Activated effector memory CD4-positive, alpha-beta T cell treated with Interleukin-2 at 50 U/mL for 16 hours (primary cell): ENCODE results near the gene POLR1A.
A peak's percentile ranks its signal among the peaks of the same experiment; 100 is the strongest.

Experiments used
- DNase-seq: peaks from one replicate; pipeline ENCODE4 v3.0.0-alpha.2; 2020

POLR1A gene

DNA sequence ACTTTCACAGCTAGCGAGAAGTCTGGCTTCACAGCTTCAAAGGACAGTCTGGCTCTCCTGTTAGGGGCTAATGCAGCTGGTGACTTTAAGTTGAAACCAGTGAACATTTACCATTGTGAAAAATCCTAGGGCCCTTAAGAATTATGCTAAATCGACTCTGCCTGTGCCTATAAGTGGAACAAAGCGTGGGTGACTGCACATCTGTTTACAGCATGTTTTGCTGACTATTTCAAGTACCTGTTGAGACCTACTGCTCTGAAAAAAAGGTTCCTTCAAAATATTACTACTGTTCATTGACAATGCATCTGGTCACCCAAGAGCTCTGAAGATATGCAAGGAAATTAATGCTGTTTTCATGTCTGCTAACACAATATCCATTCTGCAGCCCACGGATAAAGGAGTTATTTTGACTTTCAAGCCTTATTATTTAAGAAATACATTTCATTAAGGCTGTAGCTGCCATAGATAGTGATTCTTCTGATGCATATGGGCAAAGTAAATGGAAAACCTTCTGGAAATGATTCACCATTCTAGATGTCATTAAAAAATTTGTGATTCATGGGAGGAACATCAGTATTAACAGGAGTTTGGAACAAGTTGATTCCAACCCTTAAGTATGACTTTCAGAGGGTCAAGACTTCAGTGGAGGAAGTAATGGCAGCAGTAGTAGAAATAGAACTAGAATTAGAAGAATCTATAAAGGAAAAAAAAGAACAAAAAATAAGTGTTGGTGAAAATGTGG lies 48.9 kb downstream of the POLR1A start:
- no peak for DNase-seq

DNA sequence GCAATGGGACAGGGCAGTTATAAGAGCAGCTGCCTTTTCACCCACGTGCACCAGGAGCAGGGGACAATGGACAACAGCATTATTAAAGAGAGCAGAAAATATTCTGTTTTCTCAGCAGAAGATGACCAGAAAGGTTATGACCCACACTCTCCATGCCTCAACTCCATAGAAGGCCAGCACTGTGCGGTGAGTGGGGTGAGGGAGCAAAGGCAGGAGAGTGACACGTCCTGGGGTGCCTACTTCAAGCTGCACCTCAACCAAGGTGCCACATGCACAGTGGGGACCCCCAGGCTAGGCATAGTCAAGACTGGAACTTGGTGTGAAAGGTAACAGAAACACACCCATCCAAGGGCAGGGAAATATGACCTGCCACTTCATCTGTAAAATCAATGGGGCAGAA lies 50.4 kb downstream of the POLR1A start:
- DNase-seq, result no peak

DNA sequence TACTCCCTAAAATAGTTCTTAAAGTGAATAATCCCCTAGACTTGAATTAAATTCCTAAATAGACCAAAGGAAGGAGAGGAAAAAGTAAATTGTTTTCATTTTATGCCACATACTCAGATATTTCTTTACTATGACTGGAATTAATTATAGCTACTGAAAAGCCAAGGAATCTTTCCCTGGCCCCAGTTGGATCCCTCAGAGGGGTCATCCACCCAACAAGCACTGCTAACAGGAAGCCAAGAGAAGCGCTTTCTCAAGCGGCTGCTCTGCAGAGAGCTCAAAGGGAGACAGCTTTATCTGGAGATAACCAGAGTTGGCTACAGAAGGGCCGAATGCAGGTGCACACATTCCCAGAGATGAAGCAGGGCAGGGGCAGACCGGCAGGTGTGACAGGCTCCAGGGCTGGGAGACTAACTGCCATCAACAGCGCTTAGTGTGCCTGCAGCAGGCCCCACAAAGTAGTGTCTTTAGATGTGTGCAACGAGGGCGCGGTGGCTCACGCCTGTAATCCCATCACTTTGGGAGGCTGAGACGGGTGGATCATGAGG lies 51.1 kb downstream of the POLR1A start:
- no peak for DNase-seq

DNA sequence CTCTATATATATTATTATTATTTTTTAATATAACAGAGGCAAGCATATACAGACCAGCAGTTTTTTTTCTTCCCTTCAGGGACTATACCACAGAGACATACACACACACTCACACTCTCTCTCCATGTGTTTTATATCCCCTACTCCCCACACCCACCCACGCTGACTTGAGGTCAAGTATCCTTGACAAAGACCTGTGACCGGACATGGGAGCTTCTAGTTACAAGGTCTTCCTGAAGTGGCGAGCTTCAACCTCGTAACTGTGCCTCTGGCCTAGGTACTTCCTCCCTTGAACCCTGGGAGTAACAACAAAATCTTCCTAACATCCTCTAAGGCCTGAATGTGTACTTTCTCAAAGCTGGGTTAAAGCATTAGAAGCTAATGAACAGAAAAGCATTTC lies 52.5 kb downstream of the POLR1A start:
- DNase-seq, result no peak

DNA sequence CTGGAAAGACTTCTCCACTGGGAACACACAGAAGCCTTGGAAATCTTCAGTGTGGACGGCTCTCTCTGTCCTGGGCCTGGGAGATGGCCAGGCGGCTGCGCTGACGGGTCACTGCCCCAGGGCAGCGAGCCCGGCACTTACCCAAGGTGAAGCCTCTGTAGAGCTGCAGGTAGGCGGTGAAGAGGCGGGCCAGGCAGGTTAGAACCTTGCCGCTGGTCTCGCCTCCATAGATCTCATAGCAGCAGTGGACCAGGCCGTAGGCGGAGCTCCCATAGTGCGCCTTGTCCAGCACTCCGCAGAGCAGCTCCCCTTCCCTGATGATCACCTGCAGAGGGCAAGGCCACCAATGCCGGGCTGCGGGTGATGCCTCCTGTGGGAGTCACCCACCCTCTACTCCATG lies 53.0 kb downstream of the POLR1A start:
- DNase-seq, result no peak

DNA sequence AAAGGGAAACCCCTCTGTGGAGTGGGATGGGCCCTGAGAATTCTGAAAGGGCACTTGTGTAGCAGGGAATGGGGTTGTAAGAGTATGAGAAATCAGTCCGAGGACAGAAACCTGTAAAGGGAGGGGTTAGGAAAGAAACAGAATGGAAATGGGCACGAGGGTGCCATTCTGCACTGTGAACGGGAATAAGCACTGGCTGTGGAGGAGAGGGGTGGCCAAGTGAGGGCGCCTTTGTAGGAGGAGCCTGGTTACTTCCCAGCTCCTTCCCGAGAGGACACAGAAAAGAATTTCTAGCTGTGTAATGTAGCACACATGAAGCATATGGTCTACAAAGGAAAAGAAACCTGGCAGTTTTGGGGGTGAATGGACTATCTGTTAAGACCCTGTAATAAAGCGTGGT lies 53.4 kb downstream of the POLR1A start:
- DNase-seq, result no peak

DNA sequence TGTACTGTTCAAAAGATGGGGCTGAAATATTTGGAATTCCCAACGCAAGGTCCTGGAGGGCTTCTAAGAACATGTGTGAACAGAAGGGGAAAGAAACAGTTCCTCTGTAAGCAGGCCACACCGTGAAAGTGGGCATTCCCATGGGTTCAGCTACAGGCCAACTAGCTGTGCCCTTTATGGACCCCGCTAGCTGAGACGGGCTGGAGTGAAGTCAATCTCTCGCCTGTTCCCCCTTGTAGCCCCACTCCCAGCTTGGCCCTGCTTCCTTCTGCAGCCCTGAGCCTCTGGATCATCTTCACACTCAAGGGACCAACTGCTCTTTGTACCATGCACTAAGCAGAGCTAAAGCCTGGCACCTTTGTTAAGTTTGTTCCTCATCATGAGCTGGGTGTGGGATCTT lies 55.4 kb downstream of the POLR1A start:
- no peak for DNase-seq

- no peak for DNase-seq
These were observed 56.2 kb downstream of the POLR1A start for GRCh38 chr2:86049529-86049928.

DNA sequence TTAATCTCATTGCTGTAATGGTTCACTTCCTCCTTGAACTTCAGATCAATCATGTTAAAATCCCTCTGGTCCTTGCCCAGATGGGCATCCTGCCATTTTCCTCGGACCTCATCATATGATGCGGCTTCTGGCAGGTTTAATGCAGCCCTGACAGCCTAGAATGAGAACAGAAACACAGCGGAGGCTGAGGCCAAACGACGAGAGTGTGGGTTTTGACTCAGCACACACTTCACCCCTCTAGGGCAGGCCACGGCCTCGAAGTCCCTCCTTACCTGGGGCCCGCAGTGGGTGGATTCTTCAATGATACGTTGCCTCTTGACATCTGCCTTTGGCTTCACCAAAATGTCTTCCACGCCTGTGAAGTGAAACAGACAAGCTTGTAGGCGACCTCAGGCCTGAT lies 56.8 kb downstream of the POLR1A start:
- DNase-seq, result no peak

GRCh38 chr2:86048383-86048701 lies 57.3 kb downstream of the POLR1A start:
- no peak for DNase-seq

DNA sequence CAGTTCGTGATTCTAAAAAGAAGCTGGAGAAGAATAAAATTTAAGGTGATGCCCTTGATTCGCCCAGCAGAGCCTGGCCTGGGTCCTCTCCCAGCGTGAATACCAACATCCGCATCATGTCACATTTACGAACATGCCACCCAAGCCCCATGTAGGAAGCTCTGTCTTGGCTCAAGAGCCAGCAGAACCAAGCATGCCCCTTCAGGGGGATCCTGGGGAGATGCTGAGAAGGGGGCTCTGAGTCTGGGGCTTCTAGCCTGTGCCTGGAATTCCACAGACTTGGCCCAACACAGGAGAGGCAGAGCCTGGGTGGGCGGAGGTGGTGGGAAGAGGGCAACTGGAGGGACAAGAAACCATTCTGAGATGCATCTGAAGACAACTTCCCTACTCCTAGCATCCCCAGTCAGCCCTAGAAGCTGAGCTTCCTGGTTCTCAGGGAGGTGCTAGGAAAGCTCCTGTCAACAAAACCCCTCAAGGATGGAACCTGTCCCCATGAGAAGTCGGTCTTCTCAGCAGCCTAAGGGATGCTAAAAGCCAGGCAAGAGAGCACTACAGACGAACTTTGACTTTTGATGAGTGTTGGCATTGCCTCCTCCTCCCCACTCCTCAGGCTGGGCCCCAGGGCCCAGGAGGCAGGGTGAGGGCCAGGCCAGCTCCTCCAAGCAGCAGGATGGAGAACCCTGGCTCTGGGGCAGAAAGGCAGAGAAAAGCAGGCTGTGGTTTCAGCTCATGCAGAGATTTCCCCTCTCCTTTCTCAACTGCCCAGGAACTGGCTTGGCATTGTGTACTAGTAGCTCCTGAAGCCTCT lies 57.9 kb downstream of the POLR1A start:
- DNase-seq, result no peak

DNA sequence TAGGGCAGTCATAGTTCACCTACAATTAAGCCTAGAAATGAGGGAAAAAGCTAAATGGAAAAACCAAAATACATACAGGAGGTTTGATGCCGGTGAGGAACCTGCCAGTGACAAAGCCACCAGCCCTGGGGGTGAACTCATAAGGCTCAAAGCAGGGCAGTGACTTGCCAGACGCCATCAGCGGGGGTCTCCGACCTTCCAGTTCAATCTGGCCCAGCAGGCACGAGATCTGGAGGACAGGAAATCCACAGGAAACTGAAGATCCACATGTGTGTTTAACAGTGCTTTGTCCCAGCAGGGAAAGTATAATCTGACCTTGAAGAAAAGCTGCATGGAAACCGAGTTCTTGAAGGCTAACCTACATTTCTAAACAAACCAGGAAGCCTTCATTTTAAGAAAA lies 60.1 kb downstream of the POLR1A start:
- no peak for DNase-seq

DNA sequence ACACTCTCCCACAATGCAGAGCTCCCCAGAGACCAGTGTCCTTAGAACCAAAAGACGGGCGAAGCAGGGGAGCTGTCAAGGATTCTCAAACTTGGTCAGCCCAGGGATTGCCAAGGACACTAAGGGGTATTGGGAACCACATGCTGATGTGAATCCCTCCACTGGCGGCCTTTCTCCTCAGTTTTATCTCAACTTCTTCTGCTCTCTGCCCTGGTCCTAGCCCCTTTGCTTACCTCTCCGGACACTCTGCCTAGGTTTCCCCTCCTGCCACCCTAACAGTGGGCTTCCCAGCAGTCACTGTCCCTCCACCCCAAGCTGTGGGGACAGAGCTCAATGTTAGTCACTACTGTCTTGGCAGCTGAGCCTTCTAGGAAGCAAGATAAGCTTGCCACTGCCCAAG lies 61.1 kb downstream of the POLR1A start:
- DNase-seq, result no peak

DNA sequence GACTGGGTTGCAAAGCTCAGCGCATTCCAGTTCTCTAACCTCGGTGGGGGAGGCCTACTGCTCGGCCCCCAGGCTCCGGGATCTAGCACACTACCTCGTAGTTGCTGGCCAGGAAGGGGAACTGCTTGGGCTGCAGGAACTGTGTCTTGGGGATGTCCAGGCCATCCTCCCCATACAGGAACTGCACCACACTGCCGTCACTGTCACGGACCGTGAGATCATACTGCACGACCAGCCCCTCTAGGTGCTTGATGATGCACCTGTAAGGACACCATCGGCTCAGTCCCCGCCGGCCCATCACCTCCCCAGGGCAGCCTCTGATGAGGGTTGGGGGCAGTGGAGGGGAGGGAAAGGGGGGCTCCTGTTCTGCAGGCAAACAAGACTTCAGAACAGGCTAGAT lies 61.6 kb downstream of the POLR1A start:
- DNase-seq, result no peak

DNA sequence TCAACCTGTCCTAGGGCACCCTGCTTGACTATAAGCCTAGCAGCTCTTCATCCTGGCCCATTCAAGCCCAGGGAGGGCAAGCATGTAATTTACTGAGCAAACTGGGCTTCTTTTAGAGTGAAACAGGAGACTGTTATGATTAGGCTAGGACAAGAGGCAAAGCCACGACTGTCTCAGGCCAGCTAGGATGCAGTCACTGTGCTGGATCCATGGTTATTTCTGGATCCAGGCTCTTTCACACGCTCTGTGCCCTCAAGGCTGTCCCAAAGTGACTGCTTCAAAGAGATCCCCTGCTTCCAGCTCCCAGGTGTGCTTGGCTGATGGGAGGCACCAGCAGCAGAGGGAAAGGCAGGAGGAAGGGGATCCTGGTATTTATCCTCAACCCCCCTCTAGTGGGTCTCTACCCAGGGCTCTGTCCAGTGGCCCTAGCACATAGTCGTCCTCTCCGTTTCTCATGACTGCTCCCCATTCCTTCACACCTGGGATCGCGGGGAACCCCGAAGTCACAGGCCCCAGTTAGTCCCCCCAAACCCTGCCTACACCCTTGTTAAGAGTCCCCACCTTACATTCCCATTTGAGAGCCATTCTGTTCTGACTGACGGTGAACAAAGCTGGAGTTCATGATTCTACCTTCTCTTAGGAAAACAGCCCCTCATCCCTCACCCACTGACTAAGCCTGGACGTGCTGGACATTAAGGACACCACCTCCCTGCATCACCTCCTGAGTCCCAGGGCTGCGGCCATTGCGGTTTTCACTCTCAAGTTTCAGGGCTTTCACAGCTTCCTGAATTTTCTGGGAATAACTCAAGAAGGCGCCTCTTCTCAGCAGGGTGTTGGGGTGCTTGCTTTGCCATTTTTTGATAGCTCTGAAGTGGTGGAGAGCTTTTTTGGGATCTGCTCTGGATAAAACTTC lies 63.2 kb downstream of the POLR1A start:
- DNase-seq, result no peak

- no peak for DNase-seq
These were observed 65.6 kb downstream of the POLR1A start for GRCh38 chr2:86039963-86040655.

GRCh38 chr2:86039178-86039962 lies 66.3 kb downstream of the POLR1A start:
- DNase-seq, result no peak

- DNase-seq, result peak; percentile 58
These were observed 67.2 kb downstream of the POLR1A start for GRCh38 chr2:86038291-86039081.

DNA sequence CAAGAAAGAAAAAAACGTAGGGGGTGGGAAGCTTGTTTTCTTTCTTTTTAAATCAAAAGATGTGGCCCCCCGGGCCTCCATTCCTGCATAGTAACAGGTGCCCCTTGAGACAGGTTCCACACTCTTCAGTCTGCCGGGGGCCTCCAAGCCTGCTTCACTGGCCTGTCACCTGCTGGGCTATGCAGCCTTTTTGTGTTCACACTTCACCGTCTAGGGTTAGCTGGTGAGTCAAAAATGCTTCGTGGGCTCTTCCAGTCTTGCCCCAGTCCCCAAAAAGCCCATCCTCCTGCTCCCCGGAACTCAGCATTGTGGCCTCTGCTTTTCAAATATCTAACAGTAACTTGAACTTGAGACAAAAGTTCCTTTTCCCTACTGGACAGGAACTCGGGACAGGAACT lies 67.9 kb downstream of the POLR1A start:
- DNase-seq, result peak; percentile 2

DNA sequence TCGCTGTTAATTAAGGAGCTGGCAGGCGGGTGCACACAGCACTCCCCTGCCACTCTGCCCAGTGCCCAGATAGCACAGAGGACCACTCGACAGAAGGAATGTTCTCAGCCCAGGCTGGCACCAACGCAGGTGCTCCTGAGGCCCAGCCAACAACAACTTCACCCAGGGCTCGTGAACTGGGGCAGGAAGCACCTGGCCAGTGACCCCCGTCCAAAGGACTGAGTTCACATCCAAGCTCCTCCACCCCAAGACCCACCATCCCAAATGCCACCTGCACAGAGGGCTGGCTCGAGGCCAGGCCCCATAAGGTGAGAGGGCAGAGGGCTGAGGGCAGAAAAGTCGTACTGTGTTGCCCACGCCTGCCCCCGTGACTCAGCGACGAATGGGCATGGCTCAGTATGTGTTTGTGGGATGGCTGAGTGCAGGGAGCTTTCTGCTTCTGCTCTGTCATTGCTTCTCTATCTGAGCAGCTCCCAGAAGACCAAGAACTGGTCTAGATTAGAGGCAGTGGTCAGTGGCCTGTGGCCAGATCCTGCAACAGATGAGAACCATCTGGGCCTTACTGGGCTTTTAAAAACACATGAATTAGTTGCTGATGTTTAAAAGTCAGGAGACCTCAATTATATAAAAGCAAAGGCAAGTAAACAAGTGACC lies 68.4 kb downstream of the POLR1A start:
- peak; percentile 37 for DNase-seq
